Measurements from ENCODE around the gene FAM120A.

FAM120A gene

GRCh38 chr9:93596399-93596798 lies 144.9 kb downstream of the FAM120A start:
- DNase-seq (ENCODE audit: low read depth): no peak
- no peak overlapping the region for H3K4me3 ChIP-seq (ENCODE audit: low read depth, low read length)
- no peak for TF ChIP-seq CTCF (IDR thresholded peaks at IDR 0.05; ENCODE audit: insufficient read depth, low read depth, low read length, missing control alignments)

GRCh38 chr9:93597142-93597706 lies 145.7 kb downstream of the FAM120A start:
- no peak for TF ChIP-seq CTCF (IDR thresholded peaks at IDR 0.05; ENCODE audit: insufficient read depth, low read depth, low read length, missing control alignments)
- no peak for DNase-seq (ENCODE audit: low read depth)
- no peak overlapping the region for H3K4me3 ChIP-seq (ENCODE audit: low read depth, low read length)

GRCh38 chr9:93597871-93598646 lies 146.6 kb downstream of the FAM120A start:
- DNase-seq (ENCODE audit: low read depth): no peak
- TF ChIP-seq CTCF (IDR thresholded peaks at IDR 0.05; ENCODE audit: insufficient read depth, low read depth, low read length, missing control alignments): no peak
- H3K4me3 ChIP-seq (ENCODE audit: low read depth, low read length): no peak overlapping the region

GRCh38 chr9:93598647-93599241 lies 147.3 kb downstream of the FAM120A start:
- no peak overlapping the region for H3K4me3 ChIP-seq (ENCODE audit: low read depth, low read length)
- no peak for TF ChIP-seq CTCF (IDR thresholded peaks at IDR 0.05; ENCODE audit: insufficient read depth, low read depth, low read length, missing control alignments)
- DNase-seq (ENCODE audit: low read depth): no peak

GRCh38 chr9:93599571-93600403 lies 148.3 kb downstream of the FAM120A start:
- no peak for TF ChIP-seq CTCF (IDR thresholded peaks at IDR 0.05; ENCODE audit: insufficient read depth, low read depth, low read length, missing control alignments)
- DNase-seq (ENCODE audit: low read depth): no peak
- no peak overlapping the region for H3K4me3 ChIP-seq (ENCODE audit: low read depth, low read length)

GRCh38 chr9:93600504-93600903 lies 149.0 kb downstream of the FAM120A start:
- DNase-seq (ENCODE audit: low read depth): peak; percentile 16
- H3K4me3 ChIP-seq (ENCODE audit: low read depth, low read length): no peak overlapping the region
- TF ChIP-seq CTCF (IDR thresholded peaks at IDR 0.05; ENCODE audit: insufficient read depth, low read depth, low read length, missing control alignments): no peak
